ENCODE data around the gene PCDHGA8. TPM values are rescaled to one million over a fixed set of nuclear protein-coding genes. Genes with fewer than 3 reads are reported as not detected.
"Not testable (repeated sequence)": the region's sequence is repeated elsewhere in the genome, so short reads cannot be mapped to it uniquely, and the experiment has no call there.

Gene PCDHGA8
- total RNA-seq, 2 donors from 2014 or later, result 7.5 to 13.9 TPM

GRCh38 chr5:141409598-141410306 lies 17.3 kb downstream of the PCDHGA8 start:
- no peak for ATAC-seq (ENCODE audit: insufficient number of reproducible peaks, low FRiP score, low read depth)
- Histone ChIP-seq H3K4me1 (ENCODE audit: control insufficient read depth in 1 of 2, low read depth in 2 of 2) (no peaks in the 10 kb centered on the region), H3K36me3 (no peaks in the 10 kb centered on the region), H3K27ac (no peak overlapping the region), H3K4me3 (peak overlapping the region; percentile 2), H3K9me3 (peaks cover 97% of the 10 kb centered on the region), H3K27me3 (replicated peaks; ENCODE audit: insufficient read depth) (no peaks in the 10 kb centered on the region)
- no peak for TF ChIP-seq CTCF (IDR thresholded peaks at IDR 0.05)
- DNase-seq (ENCODE audit: low spot score), result no peak

GRCh38 chr5:141411575-141411974 lies 19.1 kb downstream of the PCDHGA8 start:
- Histone ChIP-seq H3K4me1 (ENCODE audit: control insufficient read depth in 1 of 2, low read depth in 2 of 2) (no peaks in the 10 kb centered on the region), H3K4me3 (no peak overlapping the region), H3K27ac (no peak overlapping the region), H3K36me3 (no peaks in the 10 kb centered on the region), H3K27me3 (replicated peaks; ENCODE audit: insufficient read depth) (no peaks in the 10 kb centered on the region), H3K9me3 (peaks cover 98% of the 10 kb centered on the region)
- TF ChIP-seq CTCF (IDR thresholded peaks at IDR 0.05), result no peak
- DNase-seq (ENCODE audit: low spot score), result no peak
- no peak for ATAC-seq (ENCODE audit: insufficient number of reproducible peaks, low FRiP score, low read depth)

- no peaks in the 10 kb centered on the region for H3K27me3 ChIP-seq (replicated peaks; ENCODE audit: insufficient read depth)
- H3K4me1 ChIP-seq (ENCODE audit: control insufficient read depth in 1 of 2, low read depth in 2 of 2), result no peaks in the 10 kb centered on the region
- H3K9me3 ChIP-seq, result peaks cover 97% of the 10 kb centered on the region
- peak within 1 kb of the TSS; percentile 66 for H3K4me3 ChIP-seq
- no peak within 1 kb of the TSS for H3K27ac ChIP-seq
- ATAC-seq (ENCODE audit: insufficient number of reproducible peaks, low FRiP score, low read depth), result no peak
- H3K36me3 ChIP-seq, result no peaks in the 10 kb centered on the region
- peak; percentile 15 for TF ChIP-seq CTCF (IDR thresholded peaks at IDR 0.05)
- no peak for DNase-seq (ENCODE audit: low spot score)
Observed at GRCh38 chr5:141412854-141413539, 20.6 kb downstream of the PCDHGA8 start, which contains the start of gene PCDHGA10. Gene PCDHGA10, plus strand, starts transcription at chr5:141412987. Its CDS starts 189 bp downstream, at chr5:141413176.

GRCh38 chr5:141413540-141414069 lies 21.2 kb downstream of the PCDHGA8 start:
- no peak for ATAC-seq (ENCODE audit: insufficient number of reproducible peaks, low FRiP score, low read depth)
- no peak for TF ChIP-seq CTCF (IDR thresholded peaks at IDR 0.05)
- peak overlapping the region; percentile 66 for H3K4me3 ChIP-seq
- DNase-seq (ENCODE audit: low spot score), result no peak
- H3K27me3 ChIP-seq (replicated peaks; ENCODE audit: insufficient read depth), result no peaks in the 10 kb centered on the region
- no peaks in the 10 kb centered on the region for H3K36me3 ChIP-seq
- H3K27ac ChIP-seq, result no peak overlapping the region
- no peaks in the 10 kb centered on the region for H3K4me1 ChIP-seq (ENCODE audit: control insufficient read depth in 1 of 2, low read depth in 2 of 2)
- H3K9me3 ChIP-seq, result peaks cover 97% of the 10 kb centered on the region

- not testable (repeated sequence) for H3K36me3 ChIP-seq; H3K27me3 ChIP-seq (replicated peaks; ENCODE audit: insufficient read depth); DNase-seq (ENCODE audit: low spot score); H3K4me1 ChIP-seq (ENCODE audit: control insufficient read depth in 1 of 2, low read depth in 2 of 2); H3K27ac ChIP-seq; ATAC-seq (ENCODE audit: insufficient number of reproducible peaks, low FRiP score, low read depth)
- Histone ChIP-seq H3K4me3 (peak overlapping the region; percentile 24), H3K9me3 (peaks cover 97% of the 10 kb centered on the region)
Observed at GRCh38 chr5:141414548-141415274, 22.3 kb downstream of the PCDHGA8 start.

GRCh38 chr5:141415275-141415618 lies 22.8 kb downstream of the PCDHGA8 start:
- H3K27me3 ChIP-seq (replicated peaks; ENCODE audit: insufficient read depth); H3K27ac ChIP-seq; H3K36me3 ChIP-seq; DNase-seq (ENCODE audit: low spot score); H3K4me1 ChIP-seq (ENCODE audit: control insufficient read depth in 1 of 2, low read depth in 2 of 2); ATAC-seq (ENCODE audit: insufficient number of reproducible peaks, low FRiP score, low read depth): not testable (repeated sequence)
- peak overlapping the region; percentile 24 for H3K4me3 ChIP-seq
- H3K9me3 ChIP-seq, result peaks cover 97% of the 10 kb centered on the region
